ENCODE measurements around the gene CCPG1. TPM values are rescaled to one million over a fixed set of nuclear protein-coding genes. Genes with fewer than 3 reads are reported as not detected.
"Not testable (repeated sequence)": the region's sequence is repeated elsewhere in the genome, so short reads cannot be mapped to it uniquely, and the experiment has no call there.

The CCPG1 gene
- total and polyA plus RNA-seq, 9 donors = 26.7 to 55.3 (median 41.9) TPM

- no peaks in the 10 kb centered on the region for H3K36me3 ChIP-seq
- intact Hi-C loops (cut with DNase I) = loop anchor here in 1 of 4 donors (5.0 kb wide), 1 partner anchor 218 kb away; no protein-coding TSS in a partner anchor
- no peaks in the 10 kb centered on the region for H3K4me1 ChIP-seq (ENCODE audit: insufficient read depth)
- WGBS, 3 donors = 36 to 42% (median 40%) methylated on average over 6 of the region's 6 CpGs
- H3K27me3 ChIP-seq = no peaks in the 10 kb centered on the region
- H3K4me3 ChIP-seq = no peak overlapping the region
- TF ChIP-seq POLR2A (IDR thresholded peaks at IDR 0.05) (no peak), CTCF (IDR thresholded peaks at IDR 0.05) (no peak), EP300 (IDR thresholded peaks at IDR 0.05) (no peak)
- no peak for DNase-seq
- H3K9me3 ChIP-seq = no peaks in the 10 kb centered on the region
- H3K27ac ChIP-seq = no peak overlapping the region
Observed at GRCh38 chr15:55434989-55435825, 27.0 kb upstream of the CCPG1 start.

GRCh38 chr15:55422089-55422488 lies 13.9 kb upstream of the CCPG1 start:
- Histone ChIP-seq H3K27ac (no peak overlapping the region), H3K9me3 (no peaks in the 10 kb centered on the region), H3K4me3 (no peak overlapping the region), H3K27me3 (no peaks in the 10 kb centered on the region), H3K36me3 (no peaks in the 10 kb centered on the region), H3K4me1 (ENCODE audit: insufficient read depth) (no peaks in the 10 kb centered on the region)
- 0% methylated on average over 1 of the region's 1 CpG for WGBS, 3 donors
- TF ChIP-seq POLR2A (IDR thresholded peaks at IDR 0.05) = no peak
- TF ChIP-seq CTCF (IDR thresholded peaks at IDR 0.05) = no peak
- TF ChIP-seq EP300 (IDR thresholded peaks at IDR 0.05) = no peak
- intact Hi-C loops (cut with DNase I) = no loop called here
- DNase-seq = no peak

- no peak for DNase-seq
- TF ChIP-seq EP300 (IDR thresholded peaks at IDR 0.05) (no peak), POLR2A (IDR thresholded peaks at IDR 0.05) (no peak), CTCF (IDR thresholded peaks at IDR 0.05) (no peak)
- H3K4me1 ChIP-seq (ENCODE audit: insufficient read depth) = no peaks in the 10 kb centered on the region
- intact Hi-C loops (cut with DNase I) = no loop called here
- H3K36me3 ChIP-seq = no peaks in the 10 kb centered on the region
- H3K4me3 ChIP-seq = no peak overlapping the region
- H3K27ac ChIP-seq = no peak overlapping the region
- no peaks in the 10 kb centered on the region for H3K9me3 ChIP-seq
- H3K27me3 ChIP-seq = no peaks in the 10 kb centered on the region
Observed at GRCh38 chr15:55420171-55420866, 12.2 kb upstream of the CCPG1 start.

- intact Hi-C loops (cut with DNase I); H3K4me1 ChIP-seq (ENCODE audit: insufficient read depth); DNase-seq; H3K36me3 ChIP-seq; H3K9me3 ChIP-seq; H3K4me3 ChIP-seq; H3K27me3 ChIP-seq; H3K27ac ChIP-seq: not testable (repeated sequence)
- WGBS, 3 donors = 76 to 78% (median 78%) methylated on average over 8 of the region's 8 CpGs
Observed at GRCh38 chr15:55417678-55418077, 9.5 kb upstream of the CCPG1 start.

- intact Hi-C loops (cut with DNase I); DNase-seq; H3K27ac ChIP-seq; H3K36me3 ChIP-seq; H3K9me3 ChIP-seq; H3K4me1 ChIP-seq (ENCODE audit: insufficient read depth); H3K27me3 ChIP-seq: not testable (repeated sequence)
- 47 to 57% (median 55%) methylated on average over 14 of the region's 14 CpGs for WGBS, 3 donors
- peak overlapping the region; percentile 95 for H3K4me3 ChIP-seq
Observed at GRCh38 chr15:55408976-55409375, 817 bp upstream of the CCPG1 start.
